ELF-1 (cell line): ENCODE data around the gene OR4D2.

Experiments
- DNase-seq: peaks from one replicate; pipeline ENCODE4 v3.0.0-alpha.2; 2016; ENCODE audit warnings: low read depth, low spot score

The OR4D2 gene

DNA sequence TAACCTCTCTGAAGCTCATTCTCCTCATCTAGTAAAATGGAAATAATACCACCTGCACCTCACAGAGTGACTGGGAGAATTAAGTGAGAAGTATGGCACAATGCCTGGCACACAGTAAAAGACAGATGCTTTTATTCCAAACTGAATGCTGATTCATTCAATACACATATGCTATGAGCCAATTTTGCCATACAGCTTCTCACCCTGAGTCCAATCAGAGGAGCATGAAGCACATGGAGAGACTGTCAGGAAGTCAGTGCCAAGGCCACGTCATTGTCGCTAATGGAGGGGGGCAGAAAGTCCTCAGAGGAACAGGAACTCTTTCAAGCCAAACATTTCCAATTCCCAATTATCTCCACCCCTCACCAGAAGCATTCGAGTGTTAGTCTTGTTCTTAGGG lies 40.7 kb downstream of the OR4D2 start:
- no peak for DNase-seq

DNA sequence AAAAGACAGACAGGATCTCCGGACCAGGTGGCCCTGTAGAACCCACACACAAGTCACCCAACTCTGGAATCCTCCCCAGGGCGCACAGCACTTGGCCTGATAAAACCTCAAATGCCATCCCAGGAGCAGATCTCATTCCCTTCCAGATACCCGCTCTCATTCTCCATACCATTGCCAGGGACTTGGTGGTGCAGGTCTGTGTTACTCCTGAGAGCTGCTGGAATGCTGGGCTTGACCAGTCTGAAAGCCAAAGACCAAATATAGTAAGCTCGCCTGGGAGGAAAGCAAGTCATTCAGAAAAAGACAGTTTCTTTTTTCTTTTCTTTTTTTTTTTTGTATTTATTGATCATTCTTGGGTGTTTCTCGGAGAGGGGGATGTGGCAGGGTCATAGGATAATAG lies 41.6 kb downstream of the OR4D2 start:
- DNase-seq = no peak

DNA sequence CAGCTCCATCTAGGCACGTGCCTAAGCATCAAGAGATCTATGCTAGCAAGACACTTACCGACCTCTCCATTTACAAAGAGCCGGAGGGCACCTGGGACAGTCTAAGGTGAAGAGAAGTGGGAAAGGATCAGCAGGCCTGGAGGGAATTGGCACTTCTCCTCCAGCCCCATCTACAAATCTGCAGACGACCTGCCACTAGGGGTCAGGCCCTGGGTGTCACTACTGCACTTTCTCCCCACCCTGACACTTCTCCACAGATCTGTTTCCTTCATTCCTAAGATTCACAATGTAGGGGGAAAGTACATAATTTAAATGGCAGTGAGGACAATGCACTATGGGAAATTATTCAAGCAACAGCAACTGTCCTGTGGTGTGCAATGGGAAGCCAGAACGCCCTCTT lies 44.1 kb downstream of the OR4D2 start:
- DNase-seq = no peak

DNA sequence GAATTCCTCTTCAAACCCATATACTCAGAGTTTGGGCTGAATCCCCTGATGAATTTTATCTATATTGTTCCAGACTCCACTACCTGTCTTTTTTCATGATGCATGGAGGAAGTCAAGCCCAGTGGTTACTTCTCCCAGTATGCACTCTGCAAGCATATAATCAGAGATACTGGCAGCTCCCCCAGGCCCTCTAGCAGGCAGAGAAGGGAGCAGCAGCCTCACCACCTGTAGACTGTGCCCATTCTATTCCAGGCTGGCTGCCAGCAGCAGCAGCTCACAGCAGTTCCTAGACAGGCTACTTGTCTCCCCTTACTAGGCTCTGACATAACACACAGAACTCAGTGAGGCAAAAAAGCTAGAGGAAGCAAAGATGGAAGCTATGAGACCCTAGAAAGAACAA lies 48.9 kb downstream of the OR4D2 start:
- DNase-seq = no peak

DNA sequence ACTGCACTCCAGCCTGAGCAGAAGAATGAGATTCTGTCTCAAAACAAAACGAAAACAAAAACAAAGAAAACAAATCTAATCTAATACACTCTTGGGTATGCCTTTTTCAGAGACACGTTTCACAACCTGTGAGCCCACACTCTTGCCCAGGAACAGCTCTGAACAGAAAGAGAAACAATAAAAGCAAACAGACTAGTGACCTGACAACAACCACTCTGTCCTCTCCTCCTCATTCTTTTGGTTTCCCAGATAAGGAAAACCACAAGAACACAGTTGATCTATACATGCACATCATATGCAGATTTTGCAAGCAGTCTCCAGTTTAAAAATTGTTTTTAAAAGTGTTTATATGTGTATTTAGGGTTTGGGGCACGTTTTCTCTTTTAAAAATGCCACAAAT lies 51.0 kb downstream of the OR4D2 start:
- DNase-seq = no peak

DNA sequence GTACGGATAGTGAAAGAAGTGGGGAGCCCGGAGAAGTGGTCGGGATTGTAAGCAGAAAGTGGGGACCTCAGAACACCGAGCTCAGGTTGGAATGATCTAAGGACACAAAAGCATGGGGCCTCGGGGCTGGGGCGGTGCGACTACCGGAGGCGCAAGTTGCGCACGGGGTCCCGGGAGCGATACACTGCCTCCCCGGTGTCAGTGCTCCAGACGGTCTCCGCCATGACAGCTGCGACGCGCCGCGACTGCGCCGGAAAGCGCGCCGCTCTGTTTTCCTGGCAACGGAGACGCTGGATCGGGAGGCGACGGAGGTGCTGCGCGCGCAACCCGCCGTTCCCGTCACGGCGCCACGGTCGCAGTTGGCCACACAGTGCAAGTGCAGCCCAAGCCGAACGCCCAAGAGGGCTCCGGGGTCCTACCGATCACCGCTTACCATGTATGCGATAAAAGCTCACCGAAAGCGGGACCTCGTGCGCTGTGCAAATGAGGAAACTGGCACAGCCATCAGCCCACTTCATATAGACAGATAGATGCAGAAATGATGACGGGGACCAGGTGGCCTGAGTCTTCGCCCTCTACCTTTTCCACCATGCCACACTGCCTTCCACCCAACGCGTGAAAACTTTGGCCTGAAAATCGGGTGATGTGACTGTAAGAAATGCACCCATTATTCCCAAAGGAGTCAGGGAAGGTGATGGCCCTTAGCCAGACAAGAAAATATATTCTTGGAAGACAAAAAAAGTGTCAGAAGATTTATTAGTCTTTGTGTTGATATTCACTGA lies 52.4 kb downstream of the OR4D2 start, which contains the start of gene MKS1:
TSS of gene MKS1 (minus strand) at position 249 of the 782 bp plus-strand sequence. CDS start at position 224, 25 bp downstream.
- peak; percentile 97 for DNase-seq

DNA sequence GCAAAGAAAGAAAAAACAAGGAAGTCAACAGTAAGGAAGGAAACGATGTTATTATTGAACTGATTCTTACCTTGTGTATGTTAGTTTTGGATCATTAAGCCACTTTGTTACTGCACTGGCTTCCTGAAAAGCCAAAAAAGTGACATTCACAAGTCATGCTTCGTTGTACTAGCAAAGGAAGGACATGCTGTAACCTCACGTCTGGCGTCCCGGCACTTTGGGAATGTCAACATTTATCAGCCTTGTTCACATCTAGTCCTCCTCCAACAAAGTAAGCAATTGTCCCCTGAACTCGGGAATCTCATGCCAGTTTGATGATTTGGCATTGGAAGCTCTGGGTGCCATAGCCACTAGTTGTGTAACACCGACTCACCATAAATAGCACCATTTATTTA lies 53.0 kb downstream of the OR4D2 start:
- DNase-seq = no peak
